Esophagus muscularis mucosa (tissue), 2 donors: ENCODE results near the gene SLC52A3.

Source experiments
- POLR2A ChIP-seq: fragments of 450-650 bp; IDR thresholded peaks from one replicate; pipeline ENCODE4 v1.6.1; 2017; ENCODE audit warnings: antibody characterized with exemption, moderate library complexity, mild to moderate bottlenecking, low read depth
- POLR2AphosphoS5 ChIP-seq, 2 donors: sonication (generic); formaldehyde crosslinking; IDR thresholded peaks; one replicate each; pipeline ENCODE4 v1.6.1; 2017; ENCODE audit warnings: antibody characterized with exemption in 2 of 2

DNA sequence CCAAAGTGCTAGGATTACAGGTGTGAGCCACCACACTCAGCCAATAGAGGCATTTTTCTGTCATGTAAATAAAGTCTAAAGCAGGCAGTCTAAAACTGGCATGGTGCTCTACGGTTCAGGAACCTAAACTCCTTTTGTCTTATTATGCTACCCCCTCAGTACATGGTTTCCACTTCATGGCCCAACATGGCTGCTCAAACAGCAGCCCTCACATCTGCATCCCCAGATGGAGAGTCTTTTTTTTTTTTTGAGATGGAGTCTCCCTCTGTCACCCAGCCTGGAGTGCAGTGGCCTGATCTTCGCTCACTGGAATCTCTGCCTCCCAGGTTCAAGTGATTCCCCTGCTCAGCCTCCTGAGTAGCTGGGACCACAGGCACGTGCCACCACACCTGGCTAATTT, 38.3 kb downstream of the SLC52A3 start:
- no peak for TF ChIP-seq POLR2A
- no peak for TF ChIP-seq POLR2AphosphoS5 (IDR thresholded peaks at IDR 0.05)
